NB4 (cell line): ENCODE data around the gene DGKD.

Experiments
- DNase-seq: peaks from one replicate; pipeline ENCODE4 v3.0.0; 2010; ENCODE audit warnings: low read depth
- H3K4me3 ChIP-seq: one replicate; pipeline ENCODE4 v1.5.1; 2011; ENCODE audit warnings: mild to moderate bottlenecking, low read depth, low read length, moderate library complexity
- MYC ChIP-seq: IDR thresholded peaks from 2 replicates; pipeline ENCODE4 v1.6.1; 2011; ENCODE audit warnings: low read depth, low read length
- POLR2A ChIP-seq: IDR thresholded peaks from 2 replicates; pipeline ENCODE4 v1.6.1; 2011; ENCODE audit warnings: mild to moderate bottlenecking; ENCODE audit not compliant: insufficient read length; ENCODE audit errors: extremely low read depth
- TF ChIP-seq, protein P1 (sequence below): IDR thresholded peaks from 2 replicates; pipeline ENCODE4 v1.6.1; 2011; ENCODE audit warnings: low read depth, low read length
- TF ChIP-seq, protein P2 (sequence below): IDR thresholded peaks from one replicate; pipeline ENCODE4 v1.5.1; 2012; ENCODE audit warnings: low read depth, low read length

The DGKD gene

DNA sequence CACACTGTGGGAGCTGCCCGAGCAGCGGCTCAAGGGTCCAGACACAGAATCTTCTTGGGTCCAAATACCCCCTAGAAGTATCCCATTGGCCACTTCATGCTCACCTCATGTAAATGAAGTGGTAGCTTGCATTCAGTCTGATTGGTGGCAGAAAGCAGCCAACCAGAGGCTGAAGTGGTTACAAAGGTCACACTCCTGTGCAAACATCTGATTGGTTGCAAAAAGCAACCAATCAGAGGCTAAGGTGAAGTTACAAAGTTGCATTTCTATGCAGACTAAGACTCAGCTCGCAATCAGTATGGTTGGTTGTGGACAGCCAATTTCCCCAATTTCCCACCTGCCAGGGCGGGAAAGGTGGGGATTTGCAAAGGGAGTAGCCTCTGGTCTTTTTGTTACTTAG is 94.3 kb downstream of the DGKD start:
- TF ChIP-seq MYC (no peak), POLR2A (no peak)
- TF ChIP-seq, protein P1, sequence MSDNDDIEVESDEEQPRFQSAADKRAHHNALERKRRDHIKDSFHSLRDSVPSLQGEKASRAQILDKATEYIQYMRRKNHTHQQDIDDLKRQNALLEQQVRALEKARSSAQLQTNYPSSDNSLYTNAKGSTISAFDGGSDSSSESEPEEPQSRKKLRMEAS: no peak
- TF ChIP-seq, protein P2, sequence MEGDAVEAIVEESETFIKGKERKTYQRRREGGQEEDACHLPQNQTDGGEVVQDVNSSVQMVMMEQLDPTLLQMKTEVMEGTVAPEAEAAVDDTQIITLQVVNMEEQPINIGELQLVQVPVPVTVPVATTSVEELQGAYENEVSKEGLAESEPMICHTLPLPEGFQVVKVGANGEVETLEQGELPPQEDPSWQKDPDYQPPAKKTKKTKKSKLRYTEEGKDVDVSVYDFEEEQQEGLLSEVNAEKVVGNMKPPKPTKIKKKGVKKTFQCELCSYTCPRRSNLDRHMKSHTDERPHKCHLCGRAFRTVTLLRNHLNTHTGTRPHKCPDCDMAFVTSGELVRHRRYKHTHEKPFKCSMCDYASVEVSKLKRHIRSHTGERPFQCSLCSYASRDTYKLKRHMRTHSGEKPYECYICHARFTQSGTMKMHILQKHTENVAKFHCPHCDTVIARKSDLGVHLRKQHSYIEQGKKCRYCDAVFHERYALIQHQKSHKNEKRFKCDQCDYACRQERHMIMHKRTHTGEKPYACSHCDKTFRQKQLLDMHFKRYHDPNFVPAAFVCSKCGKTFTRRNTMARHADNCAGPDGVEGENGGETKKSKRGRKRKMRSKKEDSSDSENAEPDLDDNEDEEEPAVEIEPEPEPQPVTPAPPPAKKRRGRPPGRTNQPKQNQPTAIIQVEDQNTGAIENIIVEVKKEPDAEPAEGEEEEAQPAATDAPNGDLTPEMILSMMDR: no peak
- H3K4me3 ChIP-seq: no peak overlapping the region
- DNase-seq: peak; percentile 31

- H3K4me3 ChIP-seq: no peak overlapping the region
- TF ChIP-seq, protein P1: no peak
- TF ChIP-seq, protein P2: no peak
- TF ChIP-seq POLR2A (no peak), MYC (no peak)
- DNase-seq: no peak
These were observed 95.0 kb downstream of the DGKD start for GRCh38 chr2:233449081-233449901.

- DNase-seq: peak; percentile 46
- TF ChIP-seq, protein P2: no peak
- TF ChIP-seq POLR2A: no peak
- TF ChIP-seq, protein P1: no peak
- no peak for TF ChIP-seq MYC
- no peak overlapping the region for H3K4me3 ChIP-seq
These were observed 95.9 kb downstream of the DGKD start for GRCh38 chr2:233449921-233450863.

- no peak overlapping the region for H3K4me3 ChIP-seq
- no peak for DNase-seq
- TF ChIP-seq, protein P1: no peak
- TF ChIP-seq, protein P2: no peak
- TF ChIP-seq MYC: no peak
- no peak for TF ChIP-seq POLR2A
These were observed 96.7 kb downstream of the DGKD start for GRCh38 chr2:233450864-233451575.

- H3K4me3 ChIP-seq: no peak overlapping the region
- no peak for DNase-seq
- TF ChIP-seq MYC: no peak
- TF ChIP-seq, protein P2: no peak
- TF ChIP-seq, protein P1: no peak
- TF ChIP-seq POLR2A: no peak
These were observed 97.7 kb downstream of the DGKD start for GRCh38 chr2:233451950-233452349.
